MM.1S (cell line): Measurements from ENCODE around the gene LNX1.

Source experiments
- EZH2 ChIP-seq: fragments of 300-600 bp; sonication (generic); optimal IDR thresholded peaks from 2 replicates; pipeline ENCODE3; 2017; ENCODE audit warnings: low read depth, mild to moderate bottlenecking, antibody characterized with exemption, low read length, mixed read lengths
- EZH2phosphoT487 ChIP-seq: fragments of 300-600 bp; sonication (generic); IDR thresholded peaks from 2 replicates; pipeline ENCODE4 v1.6.1; 2018; ENCODE audit warnings: antibody characterized with exemption, low read length
- TF ChIP-seq, protein P1 (sequence below): fragments of 300-600 bp; sonication (generic); IDR thresholded peaks from 2 replicates; pipeline ENCODE4 v1.5.1; 2016; ENCODE audit warnings: antibody characterized with exemption, low read length, mixed read lengths

DNA sequence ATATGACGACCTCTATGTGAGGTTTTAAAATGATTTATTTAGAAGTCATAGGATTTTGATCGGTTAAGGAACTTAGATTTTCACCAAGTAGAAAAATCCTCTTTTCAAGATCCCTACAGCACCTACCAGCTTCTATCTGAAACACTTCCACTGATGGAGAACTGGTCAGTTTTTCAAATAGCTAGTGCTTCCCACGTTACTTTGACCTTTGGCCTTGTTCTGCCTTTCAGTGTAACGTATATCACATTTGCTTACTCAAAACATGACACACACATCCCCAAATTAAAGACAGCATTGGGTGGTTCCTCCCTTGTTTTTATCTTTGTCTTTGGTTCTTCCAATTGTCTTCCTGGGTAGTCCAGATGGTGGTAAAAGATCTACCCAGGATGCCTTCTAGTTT lies 6.6 kb downstream of the LNX1 start:
- TF ChIP-seq, protein P1, sequence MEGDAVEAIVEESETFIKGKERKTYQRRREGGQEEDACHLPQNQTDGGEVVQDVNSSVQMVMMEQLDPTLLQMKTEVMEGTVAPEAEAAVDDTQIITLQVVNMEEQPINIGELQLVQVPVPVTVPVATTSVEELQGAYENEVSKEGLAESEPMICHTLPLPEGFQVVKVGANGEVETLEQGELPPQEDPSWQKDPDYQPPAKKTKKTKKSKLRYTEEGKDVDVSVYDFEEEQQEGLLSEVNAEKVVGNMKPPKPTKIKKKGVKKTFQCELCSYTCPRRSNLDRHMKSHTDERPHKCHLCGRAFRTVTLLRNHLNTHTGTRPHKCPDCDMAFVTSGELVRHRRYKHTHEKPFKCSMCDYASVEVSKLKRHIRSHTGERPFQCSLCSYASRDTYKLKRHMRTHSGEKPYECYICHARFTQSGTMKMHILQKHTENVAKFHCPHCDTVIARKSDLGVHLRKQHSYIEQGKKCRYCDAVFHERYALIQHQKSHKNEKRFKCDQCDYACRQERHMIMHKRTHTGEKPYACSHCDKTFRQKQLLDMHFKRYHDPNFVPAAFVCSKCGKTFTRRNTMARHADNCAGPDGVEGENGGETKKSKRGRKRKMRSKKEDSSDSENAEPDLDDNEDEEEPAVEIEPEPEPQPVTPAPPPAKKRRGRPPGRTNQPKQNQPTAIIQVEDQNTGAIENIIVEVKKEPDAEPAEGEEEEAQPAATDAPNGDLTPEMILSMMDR = no peak
- TF ChIP-seq EZH2 (no peak), EZH2phosphoT487 (no peak)
